Progenitor cell of endocrine pancreas (in vitro differentiated cells): ENCODE data around the gene ADD3. TPM values are rescaled to one million over a fixed set of nuclear protein-coding genes. Genes with fewer than 3 reads are reported as not detected.

Experiments
- DNase-seq: peaks from one replicate; pipeline ENCODE4 v3.0.0; 2021; ENCODE audit warnings: low spot score; ENCODE audit not compliant: unreplicated experiment
- H3K27ac Mint-ChIP-seq: 2 replicates; pipeline ENCODE4 v1.8.0; 2021; ENCODE audit warnings: mild to moderate bottlenecking, moderate library complexity, mixed read lengths
- H3K27me3 Mint-ChIP-seq: 2 replicates; pipeline ENCODE4 v1.8.0; 2021; ENCODE audit warnings: mixed read lengths
- H3K36me3 Mint-ChIP-seq: 2 replicates; pipeline ENCODE4 v1.8.0; 2022; ENCODE audit warnings: mixed read lengths; ENCODE audit not compliant: insufficient read depth
- H3K4me1 Mint-ChIP-seq: 2 replicates; pipeline ENCODE4 v1.8.0; 2021; ENCODE audit warnings: low read depth, mixed read lengths
- H3K4me3 Mint-ChIP-seq: 2 replicates; pipeline ENCODE4 v1.8.0; 2021; ENCODE audit warnings: low read depth, mild to moderate bottlenecking, moderate library complexity, mixed read lengths
- H3K9me3 Mint-ChIP-seq: 2 replicates; pipeline ENCODE4 v1.8.0; 2021; ENCODE audit warnings: low read depth, mixed read lengths
- CTCF ChIP-seq: fragments of 200-600 bp; sonication (generic); IDR thresholded peaks from one replicate; pipeline ENCODE4 v1.5.0; 2021; ENCODE audit warnings: antibody characterized with exemption, mild to moderate bottlenecking; ENCODE audit not compliant: unreplicated experiment
- total RNA-seq: library from RNA; stranded (reverse); gene quantifications from 2 replicates; pipeline ENCODE4 v1.2.1, GENCODE V29; 2021

Gene ADD3
- total RNA-seq, 1 donor from 2014 or later: 111 TPM

GRCh38 chr10:110032801-110033700 lies 25.3 kb downstream of the ADD3 start:
- no peak for DNase-seq
- no peaks in the 10 kb centered on the region for H3K36me3 Mint-ChIP-seq
- H3K4me1 Mint-ChIP-seq: peaks cover 11% of the 10 kb centered on the region
- H3K27me3 Mint-ChIP-seq: no peaks in the 10 kb centered on the region
- TF ChIP-seq CTCF: no peak
- H3K9me3 Mint-ChIP-seq: no peaks in the 10 kb centered on the region
- no peak overlapping the region for H3K4me3 Mint-ChIP-seq
- H3K27ac Mint-ChIP-seq: no peak overlapping the region

- TF ChIP-seq CTCF: no peak
- DNase-seq: no peak
- H3K36me3 Mint-ChIP-seq: no peaks in the 10 kb centered on the region
- H3K4me1 Mint-ChIP-seq: peaks cover 11% of the 10 kb centered on the region
- no peaks in the 10 kb centered on the region for H3K27me3 Mint-ChIP-seq
- no peak overlapping the region for H3K27ac Mint-ChIP-seq
- no peaks in the 10 kb centered on the region for H3K9me3 Mint-ChIP-seq
- no peak overlapping the region for H3K4me3 Mint-ChIP-seq
Measured at GRCh38 chr10:110033701-110034235, 26.0 kb downstream of the ADD3 start.

- peaks cover 15% of the 10 kb centered on the region for H3K4me1 Mint-ChIP-seq
- no peak for TF ChIP-seq CTCF
- DNase-seq: no peak
- no peaks in the 10 kb centered on the region for H3K36me3 Mint-ChIP-seq
- H3K27me3 Mint-ChIP-seq: no peaks in the 10 kb centered on the region
- H3K27ac Mint-ChIP-seq: no peak overlapping the region
- H3K9me3 Mint-ChIP-seq: no peaks in the 10 kb centered on the region
- no peak overlapping the region for H3K4me3 Mint-ChIP-seq
Measured at GRCh38 chr10:110034596-110034995, 26.8 kb downstream of the ADD3 start.

- peaks cover 21% of the 10 kb centered on the region for H3K4me1 Mint-ChIP-seq
- no peak overlapping the region for H3K27ac Mint-ChIP-seq
- no peaks in the 10 kb centered on the region for H3K27me3 Mint-ChIP-seq
- TF ChIP-seq CTCF: no peak
- no peak for DNase-seq
- no peak overlapping the region for H3K4me3 Mint-ChIP-seq
- H3K9me3 Mint-ChIP-seq: no peaks in the 10 kb centered on the region
- H3K36me3 Mint-ChIP-seq: no peaks in the 10 kb centered on the region
Measured at GRCh38 chr10:110035070-110035921, 27.5 kb downstream of the ADD3 start.

GRCh38 chr10:110036640-110037039 lies 28.9 kb downstream of the ADD3 start:
- no peaks in the 10 kb centered on the region for H3K9me3 Mint-ChIP-seq
- no peaks in the 10 kb centered on the region for H3K36me3 Mint-ChIP-seq
- H3K4me1 Mint-ChIP-seq: peaks cover 30% of the 10 kb centered on the region
- no peak overlapping the region for H3K27ac Mint-ChIP-seq
- TF ChIP-seq CTCF: no peak
- no peak overlapping the region for H3K4me3 Mint-ChIP-seq
- H3K27me3 Mint-ChIP-seq: no peaks in the 10 kb centered on the region
- no peak for DNase-seq
